Epithelial cell of proximal tubule (primary cell): Measurements from ENCODE around the gene UGT1A8. TPM values are rescaled to one million over a fixed set of nuclear protein-coding genes. Genes with fewer than 3 reads are reported as not detected.

Source experiments
- DNase-seq: peaks from one replicate; pipeline ENCODE4 v3.0.0-alpha.2; 2011; ENCODE audit warnings: low read depth
- H3K4me3 ChIP-seq: 2 replicates; pipeline ENCODE4 v1.5.1; 2011; ENCODE audit warnings: low read depth, mild to moderate bottlenecking, low read length
- CTCF ChIP-seq: conservative IDR thresholded peaks from 2 replicates; pipeline ENCODE4 v1.5.1; 2012; ENCODE audit warnings: low read depth, mild to moderate bottlenecking, low read length
- total RNA-seq: library from RNA; depleted of rRNA; stranded (reverse); fragments of >200 nt; gene quantifications from 2 replicates; pipeline ENCODE4 v1.2.3, GENCODE V29; 2015

The UGT1A8 gene
- total RNA-seq, 1 donor from 2014 or later, result not detected

GRCh38 chr2:233794128-233794658 is 176.8 kb downstream of the UGT1A8 start:
- no peak for TF ChIP-seq CTCF
- no peak overlapping the region for H3K4me3 ChIP-seq
- no peak for DNase-seq

- no peak for TF ChIP-seq CTCF
- no peak overlapping the region for H3K4me3 ChIP-seq
- DNase-seq, result no peak
Observed at GRCh38 chr2:233795735-233796171, 178.3 kb downstream of the UGT1A8 start.

- no peak for DNase-seq
- no peak overlapping the region for H3K4me3 ChIP-seq
- no peak for TF ChIP-seq CTCF
Observed at GRCh38 chr2:233796254-233796653, 178.8 kb downstream of the UGT1A8 start.

- TF ChIP-seq CTCF, result no peak
- no peak overlapping the region for H3K4me3 ChIP-seq
- no peak for DNase-seq
Observed at GRCh38 chr2:233798335-233799086, 181.1 kb downstream of the UGT1A8 start.

GRCh38 chr2:233799087-233799665 is 181.7 kb downstream of the UGT1A8 start:
- H3K4me3 ChIP-seq, result no peak overlapping the region
- DNase-seq, result no peak
- TF ChIP-seq CTCF, result no peak

GRCh38 chr2:233799716-233800115 is 182.3 kb downstream of the UGT1A8 start:
- TF ChIP-seq CTCF, result no peak
- DNase-seq, result no peak
- H3K4me3 ChIP-seq, result no peak overlapping the region
